HG02588 (cell line): ENCODE measurements around the gene FAM240B.

ENCODE experiments used
- ATAC-seq: cut with Tn5 transposase; IDR thresholded peaks from one replicate; pipeline ENCODE4 v1.9.1; 2021; ENCODE audit warnings: mild to moderate bottlenecking, moderate library complexity; ENCODE audit not compliant: unreplicated experiment

The FAM240B gene

GRCh38 chr9:38700695-38701094 is 19.2 kb downstream of the FAM240B start:
- no peak for ATAC-seq

- ATAC-seq, result no peak
Observed at GRCh38 chr9:38699337-38699736, 20.6 kb downstream of the FAM240B start.

- ATAC-seq, result no peak
Observed at GRCh38 chr9:38697776-38698300, 22.1 kb downstream of the FAM240B start.

- no peak for ATAC-seq
Observed at GRCh38 chr9:38696999-38697398, 22.9 kb downstream of the FAM240B start.

- no peak for ATAC-seq
Observed at GRCh38 chr9:38694676-38695075, 25.3 kb downstream of the FAM240B start.

- ATAC-seq, result no peak
Observed at GRCh38 chr9:38692707-38693106, 27.2 kb downstream of the FAM240B start.

- ATAC-seq, result no peak
Observed at GRCh38 chr9:38690574-38690973, 29.4 kb downstream of the FAM240B start.

- no peak for ATAC-seq
Observed at GRCh38 chr9:38689678-38690077, 30.3 kb downstream of the FAM240B start.

GRCh38 chr9:38687992-38688391 is 31.9 kb downstream of the FAM240B start:
- no peak for ATAC-seq

GRCh38 chr9:38687389-38687842 is 32.5 kb downstream of the FAM240B start:
- peak; percentile 73 for ATAC-seq

GRCh38 chr9:38686933-38687332 is 33.0 kb downstream of the FAM240B start:
- ATAC-seq, result no peak

GRCh38 chr9:38685535-38685934 is 34.4 kb downstream of the FAM240B start:
- ATAC-seq, result no peak

- no peak for ATAC-seq
Observed at GRCh38 chr9:38683336-38683735, 36.6 kb downstream of the FAM240B start.

- no peak for ATAC-seq
Observed at GRCh38 chr9:38682713-38683112, 37.2 kb downstream of the FAM240B start.

GRCh38 chr9:38681747-38682227 is 38.1 kb downstream of the FAM240B start:
- ATAC-seq, result no peak

GRCh38 chr9:38680837-38681445 is 39.0 kb downstream of the FAM240B start:
- ATAC-seq, result no peak

GRCh38 chr9:38677660-38678303 is 42.2 kb downstream of the FAM240B start:
- no peak for ATAC-seq

GRCh38 chr9:38675831-38676230 is 44.1 kb downstream of the FAM240B start:
- ATAC-seq, result no peak

GRCh38 chr9:38675211-38675610 is 44.7 kb downstream of the FAM240B start:
- ATAC-seq, result no peak

- no peak for ATAC-seq
Observed at GRCh38 chr9:38673399-38674193, 46.3 kb downstream of the FAM240B start.

GRCh38 chr9:38671748-38672147 is 48.2 kb downstream of the FAM240B start:
- no peak for ATAC-seq

- no peak for ATAC-seq
Observed at GRCh38 chr9:38671372-38671731, 48.6 kb downstream of the FAM240B start.
